Transverse colon (tissue), 4 donors: ENCODE data around the gene DPP4.

Experiments
- POLR2A ChIP-seq: fragments of 450-650 bp; IDR thresholded peaks from one replicate; pipeline ENCODE4 v1.6.1; 2016; ENCODE audit warnings: antibody characterized with exemption, mild to moderate bottlenecking, moderate library complexity
- POLR2AphosphoS5 ChIP-seq, 3 donors: sonication (generic); formaldehyde crosslinking; IDR thresholded peaks; one replicate each; pipeline ENCODE4 v1.6.1; 2016; ENCODE audit warnings: antibody characterized with exemption in 3 of 3
- TF ChIP-seq, protein P1 (sequence below), 5 experiments: fragments of 200-600 bp in 3 of 5; fragments of 450-650 bp in 2 of 5; sonication (generic) in 3 of 5; IDR thresholded peaks; 1 replicate in 2 of 5; 2 replicates in 3 of 5; pipeline ENCODE4 v1.5.1; 2016 to 2017; ENCODE audit warnings: antibody characterized with exemption in 5 of 5, inconsistent platforms in 3 of 5, mild to moderate bottlenecking in 2 of 5, moderate library complexity in 1 of 5

DNA sequence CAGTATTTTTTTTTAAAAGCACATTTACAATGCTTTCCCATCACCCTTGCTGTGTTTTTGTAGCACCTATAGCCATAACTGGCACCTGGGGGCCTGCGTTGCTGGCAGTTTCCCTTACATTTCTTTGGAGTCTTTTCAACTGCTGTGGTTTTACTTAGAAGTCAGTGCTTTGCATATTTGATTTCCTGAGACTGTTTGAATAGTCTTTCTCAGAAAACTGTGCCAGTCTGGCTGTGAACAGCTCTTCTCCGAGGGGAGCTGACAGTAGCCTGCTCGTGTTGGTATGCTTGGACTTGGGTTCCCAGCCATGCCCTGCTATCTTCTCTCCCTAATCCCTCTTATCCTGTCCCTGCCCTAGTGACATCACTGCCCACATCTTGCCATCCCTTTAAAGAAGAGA, 81.5 kb downstream of the DPP4 start:
- TF ChIP-seq POLR2AphosphoS5 (IDR thresholded peaks at IDR 0.05): no peak
- TF ChIP-seq POLR2A: no peak
- TF ChIP-seq, protein P1, sequence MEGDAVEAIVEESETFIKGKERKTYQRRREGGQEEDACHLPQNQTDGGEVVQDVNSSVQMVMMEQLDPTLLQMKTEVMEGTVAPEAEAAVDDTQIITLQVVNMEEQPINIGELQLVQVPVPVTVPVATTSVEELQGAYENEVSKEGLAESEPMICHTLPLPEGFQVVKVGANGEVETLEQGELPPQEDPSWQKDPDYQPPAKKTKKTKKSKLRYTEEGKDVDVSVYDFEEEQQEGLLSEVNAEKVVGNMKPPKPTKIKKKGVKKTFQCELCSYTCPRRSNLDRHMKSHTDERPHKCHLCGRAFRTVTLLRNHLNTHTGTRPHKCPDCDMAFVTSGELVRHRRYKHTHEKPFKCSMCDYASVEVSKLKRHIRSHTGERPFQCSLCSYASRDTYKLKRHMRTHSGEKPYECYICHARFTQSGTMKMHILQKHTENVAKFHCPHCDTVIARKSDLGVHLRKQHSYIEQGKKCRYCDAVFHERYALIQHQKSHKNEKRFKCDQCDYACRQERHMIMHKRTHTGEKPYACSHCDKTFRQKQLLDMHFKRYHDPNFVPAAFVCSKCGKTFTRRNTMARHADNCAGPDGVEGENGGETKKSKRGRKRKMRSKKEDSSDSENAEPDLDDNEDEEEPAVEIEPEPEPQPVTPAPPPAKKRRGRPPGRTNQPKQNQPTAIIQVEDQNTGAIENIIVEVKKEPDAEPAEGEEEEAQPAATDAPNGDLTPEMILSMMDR (IDR thresholded peaks at IDR 0.05): no peak
